Esophagus squamous epithelium (tissue), 4 donors: Measurements from ENCODE around the gene NR3C2.

Experiments used
- POLR2A ChIP-seq, 4 donors: fragments of 450-650 bp; IDR thresholded peaks; one replicate each; pipeline ENCODE4 v1.6.1; 2017; ENCODE audit warnings: antibody characterized with exemption in 4 of 4, mild to moderate bottlenecking in 4 of 4, moderate library complexity in 3 of 4
- TF ChIP-seq, protein P1 (sequence below), 6 experiments: fragments of 450-650 bp in 4 of 6; fragments of 200-600 bp in 2 of 6; sonication (generic) in 2 of 6; IDR thresholded peaks; one replicate each; pipeline ENCODE4 v1.5.1; 2016 to 2019; ENCODE audit warnings: antibody characterized with exemption in 6 of 6, mild to moderate bottlenecking in 4 of 6, moderate library complexity in 4 of 6

DNA sequence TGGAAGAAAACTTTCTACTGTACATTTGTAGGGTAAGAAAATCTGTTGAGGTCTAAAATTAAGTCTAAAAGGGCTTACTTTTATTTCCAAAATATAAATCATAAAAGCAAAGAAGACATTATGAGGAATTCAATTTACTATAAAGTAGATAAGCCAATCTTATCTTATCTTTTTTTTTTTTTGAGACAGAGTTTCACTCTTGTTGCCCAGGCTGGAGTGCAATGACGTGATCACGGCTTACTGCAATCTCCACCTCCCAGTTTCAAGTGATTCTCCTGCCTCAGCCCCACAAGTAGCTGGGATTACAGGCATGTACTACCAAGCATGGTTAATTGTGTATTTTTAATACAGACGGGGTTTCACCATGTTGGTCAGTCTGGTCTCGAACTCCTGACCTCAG, 166.9 kb downstream of the NR3C2 start:
- TF ChIP-seq, protein P1, sequence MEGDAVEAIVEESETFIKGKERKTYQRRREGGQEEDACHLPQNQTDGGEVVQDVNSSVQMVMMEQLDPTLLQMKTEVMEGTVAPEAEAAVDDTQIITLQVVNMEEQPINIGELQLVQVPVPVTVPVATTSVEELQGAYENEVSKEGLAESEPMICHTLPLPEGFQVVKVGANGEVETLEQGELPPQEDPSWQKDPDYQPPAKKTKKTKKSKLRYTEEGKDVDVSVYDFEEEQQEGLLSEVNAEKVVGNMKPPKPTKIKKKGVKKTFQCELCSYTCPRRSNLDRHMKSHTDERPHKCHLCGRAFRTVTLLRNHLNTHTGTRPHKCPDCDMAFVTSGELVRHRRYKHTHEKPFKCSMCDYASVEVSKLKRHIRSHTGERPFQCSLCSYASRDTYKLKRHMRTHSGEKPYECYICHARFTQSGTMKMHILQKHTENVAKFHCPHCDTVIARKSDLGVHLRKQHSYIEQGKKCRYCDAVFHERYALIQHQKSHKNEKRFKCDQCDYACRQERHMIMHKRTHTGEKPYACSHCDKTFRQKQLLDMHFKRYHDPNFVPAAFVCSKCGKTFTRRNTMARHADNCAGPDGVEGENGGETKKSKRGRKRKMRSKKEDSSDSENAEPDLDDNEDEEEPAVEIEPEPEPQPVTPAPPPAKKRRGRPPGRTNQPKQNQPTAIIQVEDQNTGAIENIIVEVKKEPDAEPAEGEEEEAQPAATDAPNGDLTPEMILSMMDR (IDR thresholded peaks at IDR 0.05): no peak
- TF ChIP-seq POLR2A (IDR thresholded peaks at IDR 0.05): no peak
